PFSK-1 (cell line): ENCODE results near the gene VAPB.

Source experiments
- FOXP2 ChIP-seq: optimal IDR thresholded peaks from 2 replicates; pipeline ENCODE3; 2011; ENCODE audit warnings: borderline replicate concordance, control low read depth, inconsistent platforms; ENCODE audit not compliant: insufficient read depth; ENCODE audit errors: extremely low read length, extremely low read depth
- POLR2AphosphoS5 ChIP-seq: IDR thresholded peaks from 2 replicates; pipeline ENCODE4 v1.6.1; 2012; ENCODE audit warnings: low read depth, mild to moderate bottlenecking, control low read depth, low read length, moderate library complexity
- SIN3A ChIP-seq: IDR thresholded peaks from 2 replicates; pipeline ENCODE4 v1.6.1; 2012; ENCODE audit warnings: mild to moderate bottlenecking, low read length, moderate library complexity, borderline replicate concordance; ENCODE audit not compliant: insufficient read depth
- TAF1 ChIP-seq: IDR thresholded peaks from 2 replicates; pipeline ENCODE4 v1.6.1; 2012; ENCODE audit warnings: low read length, control low read depth, borderline replicate concordance; ENCODE audit not compliant: insufficient read depth
- TF ChIP-seq, protein P1 (sequence below), 2 experiments: IDR thresholded peaks; 2 replicates each; pipeline versions ENCODE4 v1.6.1 to v1.8.0; 2011 to 2012; ENCODE audit warnings: low read depth in 2 of 2, low read length in 2 of 2, control low read depth in 1 of 2, inconsistent platforms in 1 of 2, mild to moderate bottlenecking in 1 of 2, moderate library complexity in 1 of 2; ENCODE audit not compliant: insufficient read depth in 1 of 2

VAPB gene

DNA sequence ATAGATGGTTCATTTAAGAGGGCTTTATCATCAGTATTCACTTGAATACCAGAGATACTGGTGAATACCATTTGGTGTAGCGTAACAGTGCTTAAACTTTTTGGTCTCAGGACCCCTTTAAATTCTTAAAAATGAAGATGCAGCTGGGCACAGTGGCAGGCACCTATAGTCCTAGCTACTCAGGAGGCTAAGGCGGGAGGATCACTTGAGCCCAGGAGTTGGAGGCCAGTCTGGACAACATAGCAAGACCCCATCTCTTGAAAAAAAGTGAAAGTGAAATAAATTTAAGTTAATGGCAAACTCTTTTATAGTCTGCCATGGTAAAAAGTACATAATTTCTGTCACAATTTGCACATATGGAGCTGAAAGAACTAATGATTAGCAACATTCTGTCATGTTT, 39.3 kb downstream of the VAPB start:
- TF ChIP-seq FOXP2 (no peak), TAF1 (no peak), SIN3A (no peak), POLR2AphosphoS5 (no peak)
- TF ChIP-seq, protein P1, sequence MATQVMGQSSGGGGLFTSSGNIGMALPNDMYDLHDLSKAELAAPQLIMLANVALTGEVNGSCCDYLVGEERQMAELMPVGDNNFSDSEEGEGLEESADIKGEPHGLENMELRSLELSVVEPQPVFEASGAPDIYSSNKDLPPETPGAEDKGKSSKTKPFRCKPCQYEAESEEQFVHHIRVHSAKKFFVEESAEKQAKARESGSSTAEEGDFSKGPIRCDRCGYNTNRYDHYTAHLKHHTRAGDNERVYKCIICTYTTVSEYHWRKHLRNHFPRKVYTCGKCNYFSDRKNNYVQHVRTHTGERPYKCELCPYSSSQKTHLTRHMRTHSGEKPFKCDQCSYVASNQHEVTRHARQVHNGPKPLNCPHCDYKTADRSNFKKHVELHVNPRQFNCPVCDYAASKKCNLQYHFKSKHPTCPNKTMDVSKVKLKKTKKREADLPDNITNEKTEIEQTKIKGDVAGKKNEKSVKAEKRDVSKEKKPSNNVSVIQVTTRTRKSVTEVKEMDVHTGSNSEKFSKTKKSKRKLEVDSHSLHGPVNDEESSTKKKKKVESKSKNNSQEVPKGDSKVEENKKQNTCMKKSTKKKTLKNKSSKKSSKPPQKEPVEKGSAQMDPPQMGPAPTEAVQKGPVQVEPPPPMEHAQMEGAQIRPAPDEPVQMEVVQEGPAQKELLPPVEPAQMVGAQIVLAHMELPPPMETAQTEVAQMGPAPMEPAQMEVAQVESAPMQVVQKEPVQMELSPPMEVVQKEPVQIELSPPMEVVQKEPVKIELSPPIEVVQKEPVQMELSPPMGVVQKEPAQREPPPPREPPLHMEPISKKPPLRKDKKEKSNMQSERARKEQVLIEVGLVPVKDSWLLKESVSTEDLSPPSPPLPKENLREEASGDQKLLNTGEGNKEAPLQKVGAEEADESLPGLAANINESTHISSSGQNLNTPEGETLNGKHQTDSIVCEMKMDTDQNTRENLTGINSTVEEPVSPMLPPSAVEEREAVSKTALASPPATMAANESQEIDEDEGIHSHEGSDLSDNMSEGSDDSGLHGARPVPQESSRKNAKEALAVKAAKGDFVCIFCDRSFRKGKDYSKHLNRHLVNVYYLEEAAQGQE (IDR thresholded peaks at IDR 0.05; ENCODE audit: insufficient read depth in 1 of 2, low read depth in 2 of 2, low read length in 2 of 2) = no peak

DNA sequence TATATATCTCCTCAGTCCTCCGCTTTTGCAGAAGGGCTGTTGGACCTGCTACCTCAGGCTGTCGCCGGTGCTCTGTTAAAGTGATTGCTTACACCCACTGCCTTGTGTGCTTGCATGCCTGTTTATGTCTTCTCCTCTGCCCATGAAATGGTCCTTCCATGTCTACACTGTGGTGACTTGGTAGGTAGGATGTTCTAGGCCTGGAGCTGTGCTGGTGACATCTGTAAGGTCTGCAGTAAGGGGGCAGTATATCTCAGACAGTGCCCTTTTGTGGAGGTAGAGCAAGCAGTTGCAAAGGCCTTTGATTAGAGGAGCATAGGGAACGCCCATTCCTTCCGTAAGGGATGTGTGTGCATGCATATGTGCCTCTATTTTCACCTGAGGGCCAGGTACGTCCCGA, 40.3 kb downstream of the VAPB start:
- TF ChIP-seq, protein P1 (IDR thresholded peaks at IDR 0.05; ENCODE audit: insufficient read depth in 1 of 2, low read depth in 2 of 2, low read length in 2 of 2) = no peak
- TF ChIP-seq FOXP2 = no peak
- no peak for TF ChIP-seq TAF1
- no peak for TF ChIP-seq POLR2AphosphoS5
- no peak for TF ChIP-seq SIN3A

DNA sequence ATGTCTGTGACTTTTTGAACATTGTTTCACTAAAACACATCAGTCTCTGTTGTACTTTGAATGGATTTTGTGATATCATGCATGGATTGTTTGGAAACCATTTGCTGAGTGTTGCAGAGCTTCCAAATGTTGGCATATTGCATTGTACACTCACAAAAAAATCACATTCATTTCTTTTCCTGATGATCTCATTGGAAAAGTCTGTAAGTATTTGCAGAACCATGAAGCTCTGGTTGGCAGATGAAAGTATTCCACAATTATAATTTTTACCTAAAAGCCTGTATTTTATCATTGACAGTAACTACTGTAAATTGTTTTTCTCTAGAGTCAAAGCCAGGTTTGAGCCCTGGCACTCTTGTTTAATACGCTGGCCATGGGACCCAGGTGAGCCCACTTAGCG, 42.1 kb downstream of the VAPB start:
- no peak for TF ChIP-seq TAF1
- TF ChIP-seq SIN3A = no peak
- TF ChIP-seq, protein P1 (IDR thresholded peaks at IDR 0.05; ENCODE audit: insufficient read depth in 1 of 2, low read depth in 2 of 2, low read length in 2 of 2) = no peak
- no peak for TF ChIP-seq POLR2AphosphoS5
- TF ChIP-seq FOXP2 = no peak

DNA sequence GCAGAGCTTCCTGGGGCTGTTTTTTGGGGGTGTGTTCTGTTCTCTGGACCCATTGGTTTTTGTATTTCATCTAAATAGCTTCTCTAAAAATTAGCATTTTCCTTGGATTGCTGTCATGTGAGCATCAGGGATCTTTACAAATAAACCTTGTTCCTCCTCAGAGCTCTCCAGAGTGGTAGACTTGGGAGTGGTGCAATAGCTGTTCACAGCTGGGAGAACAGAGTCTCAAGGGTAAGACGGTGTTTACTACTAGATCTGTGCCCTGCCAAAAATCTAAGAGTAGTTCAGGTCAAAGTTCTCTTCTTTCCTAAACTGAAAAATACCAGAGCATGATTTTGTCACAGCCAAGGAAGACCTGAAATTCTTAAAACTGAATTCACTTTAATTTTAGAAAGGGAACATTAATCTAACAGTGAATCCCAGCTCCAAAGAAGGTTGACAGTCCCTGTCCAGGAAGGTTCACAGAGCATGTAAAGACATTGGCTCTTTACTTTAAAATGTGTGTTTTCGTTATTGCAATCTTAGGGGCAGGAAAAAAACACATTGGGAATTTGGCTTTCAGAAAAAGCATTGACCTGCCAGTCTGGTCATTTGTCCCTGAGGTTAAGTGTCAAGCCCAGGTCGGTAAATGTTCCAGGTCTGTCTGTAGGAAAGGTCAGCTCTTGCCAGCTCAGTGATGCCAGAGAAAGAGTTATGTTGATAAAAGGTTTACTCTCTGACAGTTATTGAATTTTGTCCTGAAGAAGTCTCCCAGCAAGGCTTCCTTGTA, 43.3 kb downstream of the VAPB start:
- TF ChIP-seq, protein P1 (IDR thresholded peaks at IDR 0.05; ENCODE audit: insufficient read depth in 1 of 2, low read depth in 2 of 2, low read length in 2 of 2) = no peak
- TF ChIP-seq SIN3A (no peak), FOXP2 (no peak), POLR2AphosphoS5 (no peak), TAF1 (no peak)

DNA sequence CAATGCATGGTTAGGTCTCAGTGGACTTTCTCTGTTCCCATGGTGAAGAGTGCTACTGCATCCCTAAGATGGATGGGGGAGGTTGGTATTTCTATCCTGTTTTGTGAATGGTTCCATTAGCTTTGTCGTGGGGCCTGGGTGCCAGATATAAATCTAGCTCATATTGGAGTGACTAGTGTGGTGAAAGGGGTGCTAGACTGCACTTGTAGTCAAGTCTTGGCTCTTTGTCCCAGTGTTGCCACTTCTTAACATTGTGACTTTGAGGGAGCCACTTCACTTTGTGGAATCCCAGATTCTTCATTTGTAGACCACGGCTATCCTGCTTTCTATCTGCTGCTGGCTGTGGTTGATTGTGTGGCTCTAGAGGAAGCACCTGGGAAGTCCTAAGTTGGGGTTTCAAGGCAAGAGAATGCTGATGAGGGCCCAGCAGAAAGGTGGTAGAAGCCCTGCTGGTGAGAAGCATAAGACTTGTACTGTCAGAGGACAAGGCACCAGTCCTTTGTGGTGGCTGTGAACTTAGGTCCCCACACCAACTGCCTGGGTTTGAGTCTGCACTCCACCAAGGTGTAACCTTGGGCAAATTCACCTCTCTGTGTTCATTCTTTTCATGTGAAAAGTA, 44.1 kb downstream of the VAPB start:
- no peak for TF ChIP-seq FOXP2
- TF ChIP-seq POLR2AphosphoS5 = no peak
- no peak for TF ChIP-seq SIN3A
- TF ChIP-seq, protein P1 (IDR thresholded peaks at IDR 0.05; ENCODE audit: insufficient read depth in 1 of 2, low read depth in 2 of 2, low read length in 2 of 2) = no peak
- no peak for TF ChIP-seq TAF1
